Ascending aorta (tissue), 2 donors: ENCODE measurements around the gene FSTL5. TPM values are rescaled to one million over a fixed set of nuclear protein-coding genes. Genes with fewer than 3 reads are reported as not detected.

ENCODE experiments used
- DNase-seq, 2 donors: peaks; one replicate each; pipeline ENCODE4 v3.0.0-alpha.2; 2019; ENCODE audit warnings: low spot score in 2 of 2
- H3K27ac ChIP-seq, 2 donors: fragments of 200-600 bp; sonication (generic); one replicate each; pipeline ENCODE4 v1.5.1; 2016 to 2017; ENCODE audit warnings: mild to moderate bottlenecking in 1 of 2
- H3K27me3 ChIP-seq: fragments of 200-600 bp; sonication (generic); one replicate; pipeline ENCODE4 v1.5.1; 2017
- H3K36me3 ChIP-seq, 2 donors: fragments of 200-600 bp; sonication (generic); one replicate each; pipeline ENCODE4 v1.5.1; 2016
- H3K4me1 ChIP-seq, 2 donors: fragments of 200-600 bp; sonication (generic); one replicate each; pipeline ENCODE4 v1.5.1; 2016 to 2017; ENCODE audit warnings: mild to moderate bottlenecking in 1 of 2
- H3K4me3 ChIP-seq, 2 donors: fragments of 200-600 bp; sonication (generic); one replicate each; pipeline ENCODE4 v1.5.1; 2016 to 2017; ENCODE audit warnings: mild to moderate bottlenecking in 1 of 2
- H3K9me3 ChIP-seq, 2 donors: fragments of 200-600 bp; sonication (generic); one replicate each; pipeline ENCODE4 v1.5.1; 2016
- intact Hi-C: fragments of 100-400 bp; cut with DNase I; formaldehyde crosslinking; loops from one replicate; pipeline ENCODE4 v1.15.1; 2023
- total RNA-seq: library from RNA; depleted of rRNA; stranded (reverse); fragments of >200 nt; gene quantifications from one replicate; pipeline ENCODE4 v1.1.0, GENCODE V29; 2016
- TF ChIP-seq, protein P1 (sequence below), 3 experiments: fragments of 200-600 bp in 2 of 3; fragments of 450-650 bp in 1 of 3; sonication (generic) in 2 of 3; IDR thresholded peaks; one replicate each; pipeline ENCODE4 v1.5.1; 2016 to 2019; ENCODE audit warnings: antibody characterized with exemption in 3 of 3, mild to moderate bottlenecking in 1 of 3, moderate library complexity in 1 of 3

Gene FSTL5
- total RNA-seq, 1 donor from 2014 or later = not detected

DNA sequence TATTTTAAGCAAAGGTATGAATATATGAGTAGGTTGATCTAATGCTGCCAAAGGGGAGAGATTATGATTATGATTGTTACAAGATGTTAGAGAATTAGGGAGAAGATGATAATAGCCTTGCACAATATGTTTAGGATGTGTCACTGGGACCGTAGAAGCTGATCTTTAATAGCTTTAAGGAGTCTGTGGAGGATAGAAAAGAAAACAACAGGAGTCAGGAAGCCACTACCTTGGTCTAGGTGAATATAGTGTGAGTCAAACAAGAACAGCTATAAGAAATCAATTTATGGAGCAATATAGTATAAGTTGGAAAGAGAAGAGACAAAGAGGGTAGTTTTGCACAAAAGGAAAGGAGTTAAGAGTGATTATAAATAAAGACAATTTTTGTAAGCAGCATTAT is 232.7 kb downstream of the FSTL5 start:
- Histone ChIP-seq H3K4me3 (no peak overlapping the region), H3K27me3 (no peaks in the 10 kb centered on the region), H3K9me3 (no peaks in the 10 kb centered on the region), H3K36me3 (no peaks in the 10 kb centered on the region), H3K4me1 (no peaks in the 10 kb centered on the region), H3K27ac (no peak overlapping the region)
- TF ChIP-seq, protein P1, sequence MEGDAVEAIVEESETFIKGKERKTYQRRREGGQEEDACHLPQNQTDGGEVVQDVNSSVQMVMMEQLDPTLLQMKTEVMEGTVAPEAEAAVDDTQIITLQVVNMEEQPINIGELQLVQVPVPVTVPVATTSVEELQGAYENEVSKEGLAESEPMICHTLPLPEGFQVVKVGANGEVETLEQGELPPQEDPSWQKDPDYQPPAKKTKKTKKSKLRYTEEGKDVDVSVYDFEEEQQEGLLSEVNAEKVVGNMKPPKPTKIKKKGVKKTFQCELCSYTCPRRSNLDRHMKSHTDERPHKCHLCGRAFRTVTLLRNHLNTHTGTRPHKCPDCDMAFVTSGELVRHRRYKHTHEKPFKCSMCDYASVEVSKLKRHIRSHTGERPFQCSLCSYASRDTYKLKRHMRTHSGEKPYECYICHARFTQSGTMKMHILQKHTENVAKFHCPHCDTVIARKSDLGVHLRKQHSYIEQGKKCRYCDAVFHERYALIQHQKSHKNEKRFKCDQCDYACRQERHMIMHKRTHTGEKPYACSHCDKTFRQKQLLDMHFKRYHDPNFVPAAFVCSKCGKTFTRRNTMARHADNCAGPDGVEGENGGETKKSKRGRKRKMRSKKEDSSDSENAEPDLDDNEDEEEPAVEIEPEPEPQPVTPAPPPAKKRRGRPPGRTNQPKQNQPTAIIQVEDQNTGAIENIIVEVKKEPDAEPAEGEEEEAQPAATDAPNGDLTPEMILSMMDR (IDR thresholded peaks at IDR 0.05) = no peak
- intact Hi-C loops = no loop called here
- DNase-seq = no peak

DNA sequence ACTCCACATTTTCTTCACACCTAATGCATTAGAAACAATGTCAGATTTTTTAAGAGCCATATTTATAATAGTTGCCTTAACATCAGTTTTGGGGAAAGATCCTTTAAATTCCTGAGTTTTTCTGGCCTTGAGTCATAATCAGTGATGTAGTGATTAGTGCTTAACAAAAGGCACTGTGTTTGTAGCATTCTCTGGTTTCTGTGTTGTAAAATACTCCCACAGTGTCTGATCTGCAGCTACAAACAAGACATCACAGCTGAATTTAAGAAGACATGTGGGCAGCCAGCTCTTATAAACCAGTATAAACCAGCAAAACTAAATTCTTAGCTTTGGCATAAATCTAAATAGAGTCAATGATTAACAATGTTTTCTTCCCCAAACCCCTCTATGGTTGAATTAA is 233.8 kb downstream of the FSTL5 start:
- Histone ChIP-seq H3K9me3 (no peaks in the 10 kb centered on the region), H3K36me3 (no peaks in the 10 kb centered on the region), H3K4me1 (no peaks in the 10 kb centered on the region), H3K4me3 (no peak overlapping the region), H3K27me3 (no peaks in the 10 kb centered on the region), H3K27ac (no peak overlapping the region)
- TF ChIP-seq, protein P1 (IDR thresholded peaks at IDR 0.05) = no peak
- intact Hi-C loops = no loop called here
- DNase-seq = no peak

DNA sequence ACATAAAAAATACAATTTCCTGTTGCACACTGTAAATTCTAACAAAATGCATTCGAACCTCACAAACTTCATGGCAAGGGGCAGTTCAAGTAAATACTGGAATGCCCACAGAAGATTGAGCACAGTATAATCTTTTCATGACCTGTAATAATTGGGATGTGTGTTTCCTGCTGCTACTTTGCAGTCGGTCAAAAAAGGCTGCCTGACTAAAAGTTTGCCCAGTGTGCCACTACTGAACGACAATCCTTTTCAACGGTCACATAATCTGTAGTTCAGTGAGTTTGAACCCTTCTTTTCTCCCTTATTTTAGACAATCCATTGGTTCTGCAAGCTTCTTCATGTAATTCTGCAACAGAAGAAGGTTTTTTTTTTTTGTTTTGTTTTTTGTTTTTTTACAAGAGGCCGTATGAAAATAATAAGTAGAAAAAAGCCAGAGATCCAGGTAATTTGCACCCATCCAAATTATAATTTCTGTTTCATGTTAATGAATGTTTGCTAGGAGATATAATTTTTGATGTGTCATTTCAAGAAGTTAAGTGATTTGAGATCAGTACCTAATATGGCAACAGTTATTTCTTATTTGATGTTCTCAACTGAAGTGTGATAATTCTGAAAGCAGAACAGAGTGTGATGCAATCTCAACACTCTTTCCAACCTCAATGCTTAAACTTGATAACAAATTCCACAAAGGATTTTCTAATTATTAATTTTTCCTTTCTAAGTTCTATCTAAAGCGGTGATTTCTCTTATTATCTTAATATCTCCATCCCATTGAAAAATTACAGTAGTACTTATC is 237.6 kb downstream of the FSTL5 start:
- Histone ChIP-seq H3K27me3 (no peaks in the 10 kb centered on the region), H3K36me3 (no peaks in the 10 kb centered on the region), H3K4me3 (no peak overlapping the region), H3K4me1 (no peaks in the 10 kb centered on the region), H3K27ac (no peak overlapping the region), H3K9me3 (no peaks in the 10 kb centered on the region)
- intact Hi-C loops = no loop called here
- no peak for DNase-seq
- TF ChIP-seq, protein P1 (IDR thresholded peaks at IDR 0.05) = no peak

DNA sequence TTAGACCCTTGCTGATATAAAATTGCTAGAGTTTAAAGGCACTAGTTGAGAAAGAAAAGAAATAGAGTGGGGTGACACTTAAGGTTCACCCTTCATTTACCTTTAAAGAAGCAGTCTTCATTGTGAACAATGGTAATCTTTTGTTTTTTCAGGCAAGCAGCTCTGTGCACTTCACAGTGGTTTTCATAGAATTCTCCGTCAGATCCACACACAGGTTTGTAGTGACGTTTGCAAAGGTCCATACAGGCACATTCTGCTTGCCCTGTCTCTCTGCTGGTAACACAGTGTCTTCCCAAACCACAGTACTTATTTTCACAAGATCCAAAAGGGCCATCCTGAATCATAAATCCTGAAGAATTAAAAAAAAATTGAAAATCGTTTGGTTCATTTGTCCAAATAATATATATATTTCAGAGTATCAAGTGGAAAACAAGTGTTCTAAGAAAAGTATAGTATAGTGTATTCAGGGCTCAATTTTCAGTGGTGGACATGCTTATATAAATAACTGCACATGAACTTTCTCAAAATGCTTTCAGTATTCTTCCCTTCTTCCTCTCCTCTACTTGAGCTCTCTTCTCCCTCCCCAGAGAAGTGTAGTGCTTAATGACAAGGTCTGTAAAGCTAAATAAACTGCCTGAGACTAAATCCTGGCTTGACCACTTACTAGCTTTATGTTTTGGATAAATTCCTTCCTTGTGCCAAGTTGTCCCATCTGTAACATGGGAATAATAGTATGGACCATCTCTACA is 243.3 kb downstream of the FSTL5 start:
- TF ChIP-seq, protein P1 (IDR thresholded peaks at IDR 0.05) = no peak
- intact Hi-C loops = no loop called here
- H3K4me1 ChIP-seq = no peaks in the 10 kb centered on the region
- no peaks in the 10 kb centered on the region for H3K27me3 ChIP-seq
- H3K4me3 ChIP-seq = no peak overlapping the region
- no peaks in the 10 kb centered on the region for H3K9me3 ChIP-seq
- H3K27ac ChIP-seq = no peak overlapping the region
- no peak for DNase-seq
- no peaks in the 10 kb centered on the region for H3K36me3 ChIP-seq

DNA sequence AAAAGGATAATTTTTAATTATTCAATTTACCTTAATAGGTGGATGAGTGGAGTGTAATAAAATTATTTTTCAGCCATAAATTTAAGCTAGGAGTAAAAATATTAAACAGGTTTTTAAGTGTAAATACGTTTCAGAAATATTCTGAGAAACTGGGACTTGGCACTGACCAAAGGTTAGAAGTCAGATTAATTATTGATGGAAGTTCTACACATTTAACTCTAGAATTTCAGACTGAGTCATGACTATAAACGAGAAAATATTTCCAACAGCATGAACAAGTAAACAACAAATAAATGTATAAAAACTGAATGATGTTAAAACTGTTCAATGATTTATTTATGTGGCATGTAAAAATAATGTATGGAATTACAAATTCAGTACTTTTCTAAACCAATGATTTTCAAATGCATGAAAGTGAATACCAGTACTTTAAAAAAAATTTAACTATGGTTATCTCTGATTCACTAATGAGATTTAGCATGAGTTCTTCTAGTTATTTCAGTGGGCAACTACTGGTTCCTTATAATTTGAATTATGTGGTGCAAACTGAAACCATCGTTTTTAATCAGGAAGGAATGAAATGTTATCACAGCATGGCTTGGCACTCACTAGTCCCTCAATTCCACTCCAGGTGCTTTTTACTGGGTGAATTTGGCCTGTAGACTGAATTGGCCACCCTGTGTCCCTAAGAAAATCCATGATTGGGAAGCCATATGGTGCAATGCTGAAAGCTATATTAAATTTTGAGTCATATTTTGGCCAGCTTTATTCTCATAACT is 244.2 kb downstream of the FSTL5 start:
- DNase-seq = no peak
- no peak overlapping the region for H3K4me3 ChIP-seq
- intact Hi-C loops = no loop called here
- no peaks in the 10 kb centered on the region for H3K9me3 ChIP-seq
- H3K27me3 ChIP-seq = no peaks in the 10 kb centered on the region
- no peak overlapping the region for H3K27ac ChIP-seq
- TF ChIP-seq, protein P1 (IDR thresholded peaks at IDR 0.05) = no peak
- no peaks in the 10 kb centered on the region for H3K36me3 ChIP-seq
- no peaks in the 10 kb centered on the region for H3K4me1 ChIP-seq
